GM03348 (cell line): ENCODE measurements around the gene EML3.
"Not testable (repeated sequence)": the region's sequence is repeated elsewhere in the genome, so short reads cannot be mapped to it uniquely, and the experiment has no call there.

Experiments used
- DNase-seq: peaks from one replicate; pipeline ENCODE4 v3.0.0; 2012; ENCODE audit warnings: low spot score

Gene EML3

GRCh38 chr11:62612366-62613290 is at the start of gene EML3, which contains the start of gene ROM1:
EML3 (minus strand) TSS chr11:62612775; CDS start chr11:62612457, 318 bp downstream.
ROM1 (plus strand) TSS chr11:62613257; CDS start chr11:62613282, 25 bp downstream.
- peak; percentile 96 for DNase-seq

- no peak for DNase-seq
Measured at GRCh38 chr11:62656796-62657429, 44.3 kb upstream of the EML3 start.

DNA sequence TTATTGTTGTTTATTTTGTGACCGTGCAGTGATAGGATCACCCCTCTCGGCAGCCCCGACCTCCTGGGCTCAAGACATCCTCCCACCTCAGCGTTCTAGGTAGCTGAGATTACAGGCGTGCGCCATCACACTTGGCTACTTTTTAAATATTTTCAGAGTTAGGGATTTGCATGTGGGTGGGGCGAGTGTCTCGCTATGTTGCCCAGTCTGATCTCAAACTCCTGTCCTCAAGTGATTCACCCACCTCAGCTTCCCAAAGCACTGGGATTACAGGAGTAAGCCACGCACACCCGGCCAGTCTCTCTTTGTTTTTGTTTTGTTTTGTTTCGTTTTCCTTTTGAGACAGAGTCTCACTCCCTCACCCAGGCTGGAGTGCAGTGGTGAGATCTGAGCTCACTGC is 41.7 kb upstream of the EML3 start:
- DNase-seq = no peak

DNA sequence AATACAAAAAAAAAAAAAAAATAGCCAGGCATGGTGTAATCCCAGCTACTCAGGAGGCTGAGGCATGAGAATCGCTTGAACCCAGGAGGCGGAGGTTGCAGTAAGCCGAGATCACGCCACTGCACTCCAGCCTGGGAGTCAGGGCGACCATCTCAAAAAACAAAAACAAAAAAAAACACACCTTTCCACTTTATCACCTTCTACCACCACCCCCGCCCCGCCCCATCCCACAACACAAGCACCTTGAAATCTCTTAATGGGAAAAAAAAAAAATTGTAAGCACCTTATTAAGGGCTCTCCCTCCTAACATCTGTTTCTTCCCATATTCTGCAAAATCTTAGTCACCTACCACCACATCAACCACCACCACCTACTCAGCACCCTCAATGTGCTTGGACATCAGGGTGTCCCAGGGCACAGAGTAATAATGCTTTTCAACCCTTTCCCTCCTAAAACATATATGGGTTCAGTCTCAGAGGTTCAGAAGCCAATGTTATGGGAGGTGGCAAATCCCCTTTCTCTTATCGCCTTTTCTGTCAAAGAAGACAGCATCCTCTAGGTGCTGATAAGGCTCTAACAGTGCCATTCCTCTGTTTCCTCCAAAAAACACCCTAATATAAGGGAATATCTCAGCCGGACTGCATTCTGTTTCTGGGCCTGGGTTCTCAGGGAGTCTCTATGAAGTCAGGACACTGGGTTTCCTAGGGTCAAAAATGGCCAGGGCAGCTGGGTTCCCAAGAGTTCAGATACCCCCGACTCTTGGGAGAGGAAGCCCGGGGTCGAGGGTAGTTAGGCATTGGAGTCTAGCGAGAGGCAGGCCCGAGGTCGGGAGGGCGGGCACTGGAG is 39.8 kb upstream of the EML3 start:
- no peak for DNase-seq

DNA sequence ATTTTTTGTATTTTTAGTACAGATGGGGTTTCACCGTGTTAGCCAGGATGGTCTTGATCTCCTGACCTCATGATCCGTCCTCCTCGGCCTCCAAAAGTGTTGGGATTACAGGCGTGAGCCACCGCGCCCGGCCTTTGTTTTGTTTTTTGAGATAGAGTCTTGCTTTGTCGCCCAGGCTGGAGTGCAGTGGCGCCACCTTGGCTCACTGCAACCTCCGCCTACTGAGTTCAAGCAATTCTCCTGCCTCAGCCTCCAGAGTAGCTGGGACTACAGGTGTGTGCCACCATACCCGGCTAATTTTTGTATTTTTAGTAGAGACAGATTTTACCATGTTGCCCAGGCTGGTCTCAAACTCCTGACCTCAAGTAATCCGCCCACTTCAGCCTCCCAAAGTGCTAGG is 37.7 kb upstream of the EML3 start:
- DNase-seq = not testable (repeated sequence)

DNA sequence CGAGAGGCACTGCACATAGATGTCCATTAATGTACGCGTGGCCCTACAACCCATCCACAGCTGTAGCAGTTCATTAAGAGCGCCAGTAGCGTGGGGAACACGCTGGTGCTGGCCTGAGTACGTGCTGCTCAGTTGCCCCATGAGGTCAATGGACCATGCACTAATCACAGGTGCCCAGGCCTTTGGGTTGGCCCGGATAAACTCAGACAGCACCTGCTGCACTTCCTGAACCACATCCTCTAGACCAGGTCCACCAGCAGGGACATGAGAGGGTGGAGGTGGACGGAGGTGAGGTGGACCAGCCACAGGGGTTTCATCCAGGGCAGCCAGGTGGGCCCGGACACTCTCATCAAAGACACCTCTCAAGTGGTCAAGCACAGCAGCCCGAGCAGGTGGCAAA is 36.9 kb upstream of the EML3 start:
- no peak for DNase-seq

- no peak for DNase-seq
Measured at GRCh38 chr11:62648967-62649364, 36.4 kb upstream of the EML3 start.

DNA sequence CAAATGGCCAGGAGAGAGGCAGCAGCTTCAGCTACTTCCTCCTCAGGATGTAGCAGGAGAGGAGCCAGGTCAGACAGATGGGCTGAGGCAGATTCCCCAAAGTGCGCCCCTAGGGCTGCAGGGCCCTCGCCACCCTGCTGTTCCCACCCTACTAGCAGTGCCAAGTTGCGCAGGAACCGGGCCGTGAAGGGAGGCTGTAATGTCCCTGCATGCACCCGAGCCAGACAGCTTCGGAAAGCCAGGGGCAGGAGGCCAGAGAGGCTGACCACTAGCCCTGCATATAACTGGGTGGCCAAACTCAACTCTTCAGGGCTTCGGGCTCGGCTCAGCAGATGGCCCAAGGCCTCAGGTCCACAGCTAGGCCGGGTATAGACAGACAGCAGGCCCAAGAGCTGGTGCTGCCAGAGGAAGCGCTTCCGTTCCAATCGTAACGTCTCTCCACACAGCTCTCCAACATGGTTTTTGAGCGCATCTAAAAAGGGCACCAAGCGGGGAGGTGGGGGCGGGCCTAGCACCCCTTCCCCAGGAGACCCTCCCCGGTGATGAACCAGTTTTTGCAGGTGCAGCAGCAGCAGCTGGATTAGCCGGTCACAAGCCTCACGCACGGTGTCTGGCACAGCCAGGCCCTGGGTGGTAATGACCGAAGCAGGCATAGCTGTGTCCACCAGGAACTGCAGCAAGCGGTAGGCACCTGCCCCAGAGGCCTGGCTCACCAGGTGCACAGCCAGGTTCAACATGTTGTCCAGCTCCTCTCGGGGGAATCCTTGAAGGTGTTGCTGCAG is 35.8 kb upstream of the EML3 start:
- no peak for DNase-seq

DNA sequence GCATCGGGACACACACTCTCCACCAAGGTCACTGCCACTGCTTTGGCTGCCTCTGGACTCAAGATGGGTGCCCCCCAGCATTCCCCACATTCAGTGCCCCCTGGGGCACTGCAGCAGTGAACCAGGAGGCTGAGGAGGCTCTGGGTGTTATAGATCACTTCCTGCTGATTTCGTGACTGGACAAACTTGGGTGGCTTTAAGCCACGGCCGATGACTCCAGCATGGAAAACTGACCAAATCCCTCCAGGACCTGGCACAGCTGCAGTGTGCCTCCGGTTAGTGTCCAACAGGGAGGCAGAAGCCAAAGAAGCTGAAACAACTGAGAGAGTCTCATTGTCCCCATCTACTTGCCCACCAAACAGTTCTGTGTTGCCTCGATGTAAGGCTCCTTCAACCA is 35.0 kb upstream of the EML3 start:
- DNase-seq = no peak

GRCh38 chr11:62646825-62647608 is 34.4 kb upstream of the EML3 start:
- no peak for DNase-seq

DNA sequence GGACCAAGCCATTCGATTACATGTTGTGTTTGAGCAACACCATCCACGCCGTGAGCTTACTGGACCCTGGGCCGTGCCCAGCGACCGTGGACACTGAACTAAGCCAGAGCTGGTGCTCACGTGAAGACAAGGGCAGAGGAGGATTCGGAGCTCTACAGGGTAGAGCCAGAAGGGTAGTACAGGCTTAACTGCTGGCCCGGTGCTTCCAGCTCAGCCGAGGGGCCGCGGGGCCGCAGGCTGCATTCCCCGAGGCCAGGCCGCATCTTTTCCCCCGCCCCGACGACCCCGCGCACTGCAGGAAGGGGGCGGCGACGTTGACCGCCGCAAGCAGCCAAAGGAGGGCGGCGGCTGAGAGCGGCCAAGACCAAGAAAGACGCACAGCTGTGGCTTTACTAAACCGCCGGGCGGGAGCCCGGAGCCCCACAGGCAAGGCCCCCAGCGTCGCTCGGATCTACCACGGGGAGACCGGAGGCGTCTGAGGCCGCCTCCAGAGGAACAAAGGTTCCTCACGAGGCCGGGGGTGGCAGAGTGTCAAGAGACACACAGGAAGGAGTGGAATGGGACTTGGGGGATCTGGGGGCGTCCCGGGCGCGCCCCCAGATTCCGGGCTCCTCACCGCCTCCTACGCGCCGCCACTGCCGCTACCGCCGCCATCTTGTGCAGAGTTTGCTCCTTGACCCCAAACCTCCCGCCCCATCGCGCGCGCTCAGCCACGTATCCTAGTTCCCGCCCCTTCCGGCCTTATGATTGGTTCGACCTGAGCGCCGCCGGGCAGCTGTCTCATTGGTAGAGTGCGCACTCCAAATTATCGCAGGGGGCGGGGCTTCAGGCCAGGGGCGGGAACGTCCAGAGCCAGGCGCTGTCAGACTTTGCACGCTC is 33.6 kb upstream of the EML3 start, which contains the start of gene GANAB:
TSS of gene GANAB (minus strand) at position 668 of the 879 bp plus-strand sequence. CDS start at position 654, 14 bp downstream.
- peak; percentile 99 for DNase-seq

- no peak for DNase-seq
Measured at GRCh38 chr11:62645671-62645945, 33.0 kb upstream of the EML3 start.

GRCh38 chr11:62644220-62644619 is 31.6 kb upstream of the EML3 start:
- DNase-seq = no peak

DNA sequence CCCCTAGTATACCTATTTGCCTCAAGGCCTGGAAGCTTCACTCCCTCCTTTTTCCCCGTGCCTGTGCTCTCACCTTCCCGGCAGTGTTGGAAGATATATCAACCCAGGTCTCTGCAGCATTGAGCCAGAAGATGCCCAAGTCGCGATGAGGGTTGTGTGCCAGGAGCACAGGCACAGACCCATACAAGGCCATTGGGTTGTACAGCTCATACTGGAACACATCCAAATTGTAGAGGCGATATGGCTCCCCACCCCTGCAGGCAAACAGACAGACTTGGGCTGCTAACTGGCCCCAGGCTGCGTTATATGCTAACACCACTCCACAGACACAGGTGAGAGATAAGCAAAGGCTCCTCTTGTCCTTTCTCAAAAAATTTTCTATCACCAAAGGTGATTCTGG is 19.9 kb upstream of the EML3 start:
- DNase-seq = no peak

GRCh38 chr11:62627713-62628112 is 15.1 kb upstream of the EML3 start:
- DNase-seq = no peak

DNA sequence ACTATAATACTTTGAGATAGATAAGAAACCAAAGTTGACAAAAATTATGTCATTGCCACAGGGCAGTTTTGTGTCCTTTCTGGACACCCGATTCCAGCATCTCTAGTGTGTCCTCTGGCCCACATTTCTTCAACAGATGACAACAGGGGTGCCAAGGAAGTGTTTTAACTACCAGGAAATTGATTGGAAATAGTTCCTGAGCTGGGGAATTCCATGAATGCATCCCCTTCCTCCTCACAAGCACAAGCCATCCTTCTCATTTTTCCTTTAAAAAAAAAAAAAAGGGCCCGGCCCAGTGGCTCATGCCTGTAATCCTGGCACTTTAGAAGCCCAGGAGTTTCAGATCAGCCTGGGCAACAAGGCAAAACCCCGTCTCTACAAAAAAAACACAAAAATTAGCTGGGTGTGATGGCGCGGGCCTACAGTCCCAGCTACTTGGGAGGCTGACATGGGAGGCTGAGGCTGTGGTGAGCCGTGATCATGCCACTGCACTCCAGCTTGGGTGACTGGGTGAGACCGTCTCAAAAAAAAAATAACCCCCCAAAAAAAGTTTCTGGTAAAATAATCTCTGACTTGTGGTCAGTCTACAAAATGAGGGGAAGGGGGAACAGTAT is 10.0 kb upstream of the EML3 start:
- DNase-seq = no peak

GRCh38 chr11:62621567-62622470 is 9.2 kb upstream of the EML3 start, which contains the start of gene B3GAT3:
B3GAT3 (minus strand) TSS chr11:62621986; CDS start chr11:62621947, 39 bp downstream.
- DNase-seq = peak; percentile 98

- no peak for DNase-seq
Measured at GRCh38 chr11:62621027-62621566, 8.5 kb upstream of the EML3 start.
